GM23338 (cell line): ENCODE results near the gene FBN2.

Experiments used
- CREB1 ChIP-seq: fragments of 250-450 bp; sonication (Bioruptor Pico); IDR thresholded peaks from 2 replicates; pipeline ENCODE4 v1.5.0; 2020; ENCODE audit warnings: low read depth, mild to moderate bottlenecking, moderate library complexity
- CTCF ChIP-seq, 2 experiments: fragments of 200-600 bp in 1 of 2; sonication (generic) in 1 of 2; conservative IDR thresholded peaks; 2 replicates each; pipeline versions ENCODE4 v1.5.1 to v1.6.1; 2016 to 2017; ENCODE audit warnings: antibody characterized with exemption in 2 of 2, low read depth in 2 of 2, mild to moderate bottlenecking in 2 of 2, moderate library complexity in 1 of 2
- EZH2 ChIP-seq: fragments of 200-600 bp; sonication (generic); IDR thresholded peaks from one replicate; pipeline ENCODE4 v1.8.0; 2017; ENCODE audit warnings: antibody characterized with exemption, mild to moderate bottlenecking, low read depth; ENCODE audit not compliant: unreplicated experiment
- EZH2phosphoT487 ChIP-seq: fragments of 200-600 bp; sonication (generic); IDR thresholded peaks from one replicate; pipeline ENCODE4 v1.8.1; 2018; ENCODE audit warnings: antibody characterized with exemption; ENCODE audit not compliant: unreplicated experiment
- JUNB ChIP-seq: IDR thresholded peaks from one replicate; pipeline ENCODE4 v1.6.1; 2016; ENCODE audit warnings: antibody characterized with exemption; ENCODE audit not compliant: unreplicated experiment
- POLR2AphosphoS5 ChIP-seq: IDR thresholded peaks from 2 replicates; pipeline ENCODE4 v1.6.1; 2016; ENCODE audit warnings: antibody characterized with exemption, low read depth
- REST ChIP-seq: IDR thresholded peaks from one replicate; pipeline ENCODE4 v1.6.1; 2018; ENCODE audit warnings: antibody characterized with exemption; ENCODE audit not compliant: unreplicated experiment
- ZNF114 ChIP-seq: fragments of 250-450 bp; sonication (Bioruptor Pico); IDR thresholded peaks from 2 replicates; pipeline ENCODE4 v1.5.0; 2020; ENCODE audit warnings: mild to moderate bottlenecking, moderate library complexity
- TF ChIP-seq, protein P1 (sequence below): fragments of 250-450 bp; sonication (Bioruptor Pico); IDR thresholded peaks from 2 replicates; pipeline ENCODE4 v1.5.0; 2020; ENCODE audit warnings: mild to moderate bottlenecking, moderate library complexity

DNA sequence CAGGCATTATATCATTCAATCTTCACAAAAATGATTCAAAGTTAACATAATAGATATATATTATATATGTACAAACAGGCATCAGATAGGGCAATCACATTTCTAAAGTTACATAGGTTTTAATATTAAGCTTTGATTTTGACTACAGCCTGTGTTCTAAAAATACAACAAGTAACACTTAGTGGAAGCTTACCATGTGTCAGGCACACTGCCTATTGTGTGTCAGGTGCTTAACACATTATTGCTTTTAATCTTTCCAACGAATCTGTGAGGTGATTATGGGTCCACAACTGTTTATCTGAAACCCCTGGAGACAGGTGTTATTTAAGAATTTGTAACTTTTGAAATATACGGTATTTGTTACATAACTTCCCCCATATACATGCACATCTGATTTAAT, 25.2 kb downstream of the FBN2 start:
- TF ChIP-seq EZH2 (no peak), CTCF (conservative IDR thresholded peaks at IDR 0.05; ENCODE audit: low read depth in 2 of 2) (no peak), POLR2AphosphoS5 (no peak), REST (no peak), EZH2phosphoT487 (no peak), ZNF114 (CRISPR knock-in tag) (no peak), CREB1 (no peak), JUNB (no peak)
- TF ChIP-seq, protein P1, sequence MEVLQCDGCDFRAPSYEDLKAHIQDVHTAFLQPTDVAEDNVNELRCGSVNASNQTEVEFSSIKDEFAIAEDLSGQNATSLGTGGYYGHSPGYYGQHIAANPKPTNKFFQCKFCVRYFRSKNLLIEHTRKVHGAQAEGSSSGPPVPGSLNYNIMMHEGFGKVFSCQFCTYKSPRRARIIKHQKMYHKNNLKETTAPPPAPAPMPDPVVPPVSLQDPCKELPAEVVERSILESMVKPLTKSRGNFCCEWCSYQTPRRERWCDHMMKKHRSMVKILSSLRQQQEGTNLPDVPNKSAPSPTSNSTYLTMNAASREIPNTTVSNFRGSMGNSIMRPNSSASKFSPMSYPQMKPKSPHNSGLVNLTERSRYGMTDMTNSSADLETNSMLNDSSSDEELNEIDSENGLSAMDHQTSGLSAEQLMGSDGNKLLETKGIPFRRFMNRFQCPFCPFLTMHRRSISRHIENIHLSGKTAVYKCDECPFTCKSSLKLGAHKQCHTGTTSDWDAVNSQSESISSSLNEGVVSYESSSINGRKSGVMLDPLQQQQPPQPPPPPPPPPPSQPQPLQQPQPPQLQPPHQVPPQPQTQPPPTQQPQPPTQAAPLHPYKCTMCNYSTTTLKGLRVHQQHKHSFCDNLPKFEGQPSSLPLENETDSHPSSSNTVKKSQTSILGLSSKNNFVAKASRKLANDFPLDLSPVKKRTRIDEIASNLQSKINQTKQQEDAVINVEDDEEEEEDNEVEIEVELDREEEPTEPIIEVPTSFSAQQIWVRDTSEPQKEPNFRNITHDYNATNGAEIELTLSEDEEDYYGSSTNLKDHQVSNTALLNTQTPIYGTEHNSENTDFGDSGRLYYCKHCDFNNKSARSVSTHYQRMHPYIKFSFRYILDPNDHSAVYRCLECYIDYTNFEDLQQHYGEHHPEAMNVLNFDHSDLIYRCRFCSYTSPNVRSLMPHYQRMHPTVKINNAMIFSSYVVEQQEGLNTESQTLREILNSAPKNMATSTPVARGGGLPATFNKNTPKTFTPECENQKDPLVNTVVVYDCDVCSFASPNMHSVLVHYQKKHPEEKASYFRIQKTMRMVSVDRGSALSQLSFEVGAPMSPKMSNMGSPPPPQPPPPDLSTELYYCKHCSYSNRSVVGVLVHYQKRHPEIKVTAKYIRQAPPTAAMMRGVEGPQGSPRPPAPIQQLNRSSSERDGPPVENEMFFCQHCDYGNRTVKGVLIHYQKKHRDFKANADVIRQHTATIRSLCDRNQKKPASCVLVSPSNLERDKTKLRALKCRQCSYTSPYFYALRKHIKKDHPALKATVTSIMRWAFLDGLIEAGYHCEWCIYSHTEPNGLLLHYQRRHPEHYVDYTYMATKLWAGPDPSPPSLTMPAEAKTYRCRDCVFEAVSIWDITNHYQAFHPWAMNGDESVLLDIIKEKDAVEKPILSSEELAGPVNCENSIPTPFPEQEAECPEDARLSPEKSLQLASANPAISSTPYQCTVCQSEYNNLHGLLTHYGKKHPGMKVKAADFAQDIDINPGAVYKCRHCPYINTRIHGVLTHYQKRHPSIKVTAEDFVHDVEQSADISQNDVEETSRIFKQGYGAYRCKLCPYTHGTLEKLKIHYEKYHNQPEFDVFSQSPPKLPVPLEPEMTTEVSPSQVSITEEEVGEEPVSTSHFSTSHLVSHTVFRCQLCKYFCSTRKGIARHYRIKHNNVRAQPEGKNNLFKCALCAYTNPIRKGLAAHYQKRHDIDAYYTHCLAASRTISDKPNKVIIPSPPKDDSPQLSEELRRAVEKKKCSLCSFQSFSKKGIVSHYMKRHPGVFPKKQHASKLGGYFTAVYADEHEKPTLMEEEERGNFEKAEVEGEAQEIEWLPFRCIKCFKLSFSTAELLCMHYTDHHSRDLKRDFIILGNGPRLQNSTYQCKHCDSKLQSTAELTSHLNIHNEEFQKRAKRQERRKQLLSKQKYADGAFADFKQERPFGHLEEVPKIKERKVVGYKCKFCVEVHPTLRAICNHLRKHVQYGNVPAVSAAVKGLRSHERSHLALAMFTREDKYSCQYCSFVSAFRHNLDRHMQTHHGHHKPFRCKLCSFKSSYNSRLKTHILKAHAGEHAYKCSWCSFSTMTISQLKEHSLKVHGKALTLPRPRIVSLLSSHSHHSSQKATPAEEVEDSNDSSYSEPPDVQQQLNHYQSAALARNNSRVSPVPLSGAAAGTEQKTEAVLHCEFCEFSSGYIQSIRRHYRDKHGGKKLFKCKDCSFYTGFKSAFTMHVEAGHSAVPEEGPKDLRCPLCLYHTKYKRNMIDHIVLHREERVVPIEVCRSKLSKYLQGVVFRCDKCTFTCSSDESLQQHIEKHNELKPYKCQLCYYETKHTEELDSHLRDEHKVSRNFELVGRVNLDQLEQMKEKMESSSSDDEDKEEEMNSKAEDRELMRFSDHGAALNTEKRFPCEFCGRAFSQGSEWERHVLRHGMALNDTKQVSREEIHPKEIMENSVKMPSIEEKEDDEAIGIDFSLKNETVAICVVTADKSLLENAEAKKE: no peak
